ENCODE measurements around the gene HYI. TPM values are rescaled to one million over a fixed set of nuclear protein-coding genes. Genes with fewer than 3 reads are reported as not detected.

HYI gene
- total RNA-seq, 6 donors from 2014 or later: 63.3 to 259 (median 68.8) TPM

DNA sequence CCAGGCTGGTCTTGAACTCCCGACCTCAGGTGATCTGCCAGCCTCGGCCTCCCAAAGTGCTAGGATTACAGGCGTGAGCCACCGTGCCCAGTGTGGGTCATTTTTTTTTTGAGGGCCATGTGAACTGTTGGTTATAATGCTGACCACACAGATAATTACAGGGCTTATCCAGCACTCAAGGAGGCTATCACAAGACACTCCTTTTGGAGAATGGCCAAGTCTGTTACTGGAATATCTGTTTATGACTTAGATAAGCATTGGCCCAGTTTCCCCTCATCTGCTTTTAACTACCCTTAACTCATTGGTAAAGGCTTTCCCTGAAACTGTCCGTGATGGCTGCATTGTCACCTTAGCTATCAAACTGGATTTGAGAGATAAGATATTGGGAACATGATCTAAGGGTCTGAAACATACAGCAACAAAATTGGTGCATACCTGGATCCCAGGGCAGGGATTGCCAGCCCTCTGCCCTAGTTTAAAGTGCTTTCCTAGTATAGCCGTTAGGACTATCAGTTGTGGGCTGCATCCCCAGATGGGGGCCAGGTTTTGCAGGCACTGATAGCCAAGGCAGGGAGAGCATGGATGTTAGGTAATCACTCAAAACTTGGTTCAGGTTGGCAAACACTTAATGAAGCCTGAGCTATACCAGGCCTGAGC lies 48.4 kb downstream of the HYI start:
- TF ChIP-seq POLR2AphosphoS5 (IDR thresholded peaks at IDR 0.05) (no peak), EP300 (IDR thresholded peaks at IDR 0.05) (no peak), POLR2A (IDR thresholded peaks at IDR 0.05) (no peak)
- TF ChIP-seq, protein P1, sequence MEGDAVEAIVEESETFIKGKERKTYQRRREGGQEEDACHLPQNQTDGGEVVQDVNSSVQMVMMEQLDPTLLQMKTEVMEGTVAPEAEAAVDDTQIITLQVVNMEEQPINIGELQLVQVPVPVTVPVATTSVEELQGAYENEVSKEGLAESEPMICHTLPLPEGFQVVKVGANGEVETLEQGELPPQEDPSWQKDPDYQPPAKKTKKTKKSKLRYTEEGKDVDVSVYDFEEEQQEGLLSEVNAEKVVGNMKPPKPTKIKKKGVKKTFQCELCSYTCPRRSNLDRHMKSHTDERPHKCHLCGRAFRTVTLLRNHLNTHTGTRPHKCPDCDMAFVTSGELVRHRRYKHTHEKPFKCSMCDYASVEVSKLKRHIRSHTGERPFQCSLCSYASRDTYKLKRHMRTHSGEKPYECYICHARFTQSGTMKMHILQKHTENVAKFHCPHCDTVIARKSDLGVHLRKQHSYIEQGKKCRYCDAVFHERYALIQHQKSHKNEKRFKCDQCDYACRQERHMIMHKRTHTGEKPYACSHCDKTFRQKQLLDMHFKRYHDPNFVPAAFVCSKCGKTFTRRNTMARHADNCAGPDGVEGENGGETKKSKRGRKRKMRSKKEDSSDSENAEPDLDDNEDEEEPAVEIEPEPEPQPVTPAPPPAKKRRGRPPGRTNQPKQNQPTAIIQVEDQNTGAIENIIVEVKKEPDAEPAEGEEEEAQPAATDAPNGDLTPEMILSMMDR (IDR thresholded peaks at IDR 0.05): no peak
- no peak for ATAC-seq (ENCODE audit: low FRiP score in 2 of 2)
- Histone ChIP-seq H3K4me3 (no peak overlapping the region), H3K27ac (no peak overlapping the region), H3K9me3 (no peaks in the 10 kb centered on the region), H3K36me3 (peaks cover 16 to 78% (median 52%) of the 10 kb centered on the region in 4 donors), H3K27me3 (no peaks in the 10 kb centered on the region), H3K4me1 (peaks cover 0 to 7% (median 2%) of the 10 kb centered on the region in 4 donors)
- no peak for DNase-seq
- 86 to 90% methylated on average over 6 of the region's 6 CpGs for WGBS, 2 donors

DNA sequence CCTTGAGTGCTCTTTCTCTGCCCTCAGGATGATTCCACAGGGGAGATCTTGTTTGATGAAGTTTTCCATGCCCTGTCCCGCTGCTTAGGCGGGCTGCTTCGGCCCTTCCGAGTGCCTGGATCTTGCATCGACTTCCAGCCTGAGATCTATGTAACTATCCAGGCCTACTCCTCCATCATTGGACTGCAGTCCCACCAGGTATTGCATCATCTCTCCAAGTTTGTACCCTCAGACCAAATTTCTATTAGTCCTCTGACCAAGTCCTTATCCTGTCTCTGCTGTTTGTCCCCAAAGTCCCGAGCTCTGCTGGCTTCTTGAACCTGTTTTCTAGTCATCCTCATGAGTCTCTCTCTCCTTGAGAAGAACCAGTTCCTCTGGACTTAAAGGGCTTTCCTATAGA lies 49.4 kb downstream of the HYI start:
- H3K36me3 ChIP-seq: peaks cover 16 to 69% (median 48%) of the 10 kb centered on the region in 4 donors
- H3K4me3 ChIP-seq: no peak overlapping the region
- no peak for DNase-seq
- TF ChIP-seq POLR2A (IDR thresholded peaks at IDR 0.05) (no peak), POLR2AphosphoS5 (IDR thresholded peaks at IDR 0.05) (no peak), EP300 (IDR thresholded peaks at IDR 0.05) (no peak)
- TF ChIP-seq, protein P1 (IDR thresholded peaks at IDR 0.05): no peak
- no peaks in the 10 kb centered on the region for H3K9me3 ChIP-seq
- H3K27me3 ChIP-seq: no peaks in the 10 kb centered on the region
- peaks cover 0 to 7% (median 2%) of the 10 kb centered on the region in 4 donors for H3K4me1 ChIP-seq
- ATAC-seq (ENCODE audit: low FRiP score in 2 of 2): no peak
- H3K27ac ChIP-seq: no peak overlapping the region
- WGBS, 2 donors: 97 to 98% methylated on average over 6 of the region's 6 CpGs

DNA sequence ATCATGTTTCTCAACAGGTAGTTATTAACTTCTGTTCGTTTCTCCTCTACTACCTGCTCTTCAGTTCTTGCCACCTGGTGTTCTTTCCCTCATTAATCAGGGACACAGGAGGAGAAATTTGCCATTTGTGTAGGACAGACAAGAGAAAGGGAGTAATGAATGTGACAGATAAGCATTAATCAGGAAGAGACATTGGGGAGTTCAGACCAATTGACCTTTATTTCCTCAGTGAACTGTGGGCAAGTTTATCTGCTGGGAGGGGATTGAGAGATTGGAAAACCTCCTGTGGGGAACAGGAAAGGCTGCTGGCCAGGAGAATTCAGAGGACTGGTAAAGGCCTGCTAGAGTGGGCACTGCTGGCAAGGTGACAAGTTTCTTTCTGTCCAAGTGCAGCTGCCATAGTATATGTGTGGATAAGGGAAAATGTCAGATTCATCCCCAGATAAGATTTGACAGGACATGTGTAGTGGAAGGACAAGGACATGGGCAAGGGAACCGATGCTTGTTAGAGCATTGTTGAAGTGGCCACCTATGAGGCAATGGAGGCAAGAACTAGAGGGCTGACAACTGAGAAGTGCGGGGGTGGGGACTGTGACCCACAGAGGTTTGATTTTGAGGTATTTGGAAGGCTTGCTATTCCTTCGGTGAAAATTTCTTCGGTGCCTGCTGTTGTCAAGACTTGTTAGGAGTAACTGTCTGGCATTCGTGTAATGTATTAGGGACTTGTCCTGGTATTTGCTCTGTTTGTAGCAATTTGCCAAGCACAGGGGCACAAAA lies 51.5 kb downstream of the HYI start:
- no peaks in the 10 kb centered on the region for H3K27me3 ChIP-seq
- no peak overlapping the region for H3K4me3 ChIP-seq
- peaks cover 16 to 50% (median 40%) of the 10 kb centered on the region in 4 donors for H3K36me3 ChIP-seq
- DNase-seq (no peak), ATAC-seq (ENCODE audit: low FRiP score in 2 of 2) (no peak)
- H3K27ac ChIP-seq: no peak overlapping the region
- peaks cover 0 to 7% (median 2%) of the 10 kb centered on the region in 4 donors for H3K4me1 ChIP-seq
- WGBS, 2 donors: 80 to 82% methylated on average over 6 of the region's 6 CpGs
- H3K9me3 ChIP-seq: no peaks in the 10 kb centered on the region
- TF ChIP-seq POLR2AphosphoS5 (IDR thresholded peaks at IDR 0.05) (no peak), EP300 (IDR thresholded peaks at IDR 0.05) (no peak), POLR2A (IDR thresholded peaks at IDR 0.05) (no peak)
- TF ChIP-seq, protein P1 (IDR thresholded peaks at IDR 0.05): no peak

Small RNA genes lying within 50 kb of the gene (small RNA-seq; reads per million reads assigned to genes)
- gene MIR6735: 0 reads per million in 4 donors

Other genes with a start within 250 kb of the HYI start
- gene TMEM125, start 183.9 kb downstream of the HYI start, total RNA-seq: 100 to 1,000 TPM; 144 to 302 (median 227) TPM
- 10 to 100 TPM; 12.5 to 38.3 (median 27.1) TPM for gene C1orf210, start 168.3 kb downstream of the HYI start, total RNA-seq
- 100 to 1,000 TPM in 1 of 6 donors, 10 to 100 TPM in 5; 23.9 to 170 (median 51.4) TPM for gene TIE1, start 152.9 kb downstream of the HYI start, total RNA-seq
- 1 to 10 TPM in 1 of 6 donors, under 1 TPM in 5; 0.24 to 6.3 (median 0.74) TPM for gene MPL, start 116.1 kb downstream of the HYI start, total RNA-seq
- 1 to 10 TPM in 5 of 6 donors, not detected in 1; 2.1 to 8.4 (median 2.9) TPM for gene CDC20, start 95.0 kb downstream of the HYI start, total RNA-seq
- 100 to 1,000 TPM in 1 of 6 donors, 10 to 100 TPM in 5; 32.5 to 118 (median 72.0) TPM for gene ELOVL1, start 85.9 kb downstream of the HYI start, total RNA-seq
- 10 to 100 TPM; 13.8 to 59.7 (median 38.4) TPM for gene MED8, start 64.1 kb downstream of the HYI start, total RNA-seq
- gene SZT2, start 64.0 kb downstream of the HYI start, total RNA-seq: 100 to 1,000 TPM in 1 of 6 donors, 10 to 100 TPM in 5; 33.3 to 184 (median 57.0) TPM
- 100 to 1,000 TPM; 133 to 201 (median 171) TPM for gene PTPRF, start 77.0 kb upstream of the HYI start, total RNA-seq
- gene KDM4A, start 196.2 kb upstream of the HYI start, total RNA-seq: 10 to 100 TPM; 30.1 to 63.4 (median 45.3) TPM